GM19468 (cell line): ENCODE measurements around the gene DTNB.

ENCODE experiments used
- ATAC-seq: cut with Tn5 transposase; IDR thresholded peaks from one replicate; pipeline ENCODE4 v1.9.1; 2021; ENCODE audit warnings: mild to moderate bottlenecking, moderate library complexity, moderate number of reproducible peaks; ENCODE audit not compliant: unreplicated experiment; ENCODE audit errors: extremely low read depth

Gene DTNB

GRCh38 chr2:25514043-25514637, 159.2 kb downstream of the DTNB start:
- ATAC-seq = no peak

- no peak for ATAC-seq
These were observed 160.7 kb downstream of the DTNB start for GRCh38 chr2:25512707-25513106.

GRCh38 chr2:25506226-25506625, 167.2 kb downstream of the DTNB start:
- ATAC-seq = no peak

- ATAC-seq = no peak
These were observed 167.8 kb downstream of the DTNB start for GRCh38 chr2:25505622-25506021.

GRCh38 chr2:25505182-25505581, 168.2 kb downstream of the DTNB start:
- ATAC-seq = no peak

GRCh38 chr2:25504266-25504665, 169.1 kb downstream of the DTNB start:
- ATAC-seq = no peak

- no peak for ATAC-seq
These were observed 174.2 kb downstream of the DTNB start for GRCh38 chr2:25499157-25499556.

GRCh38 chr2:25497918-25498407, 175.4 kb downstream of the DTNB start:
- ATAC-seq = no peak

- ATAC-seq = no peak
These were observed 176.0 kb downstream of the DTNB start for GRCh38 chr2:25497229-25497917.

GRCh38 chr2:25494616-25495015, 178.8 kb downstream of the DTNB start:
- ATAC-seq = no peak

- ATAC-seq = no peak
These were observed 180.2 kb downstream of the DTNB start for GRCh38 chr2:25493207-25493606.

- no peak for ATAC-seq
These were observed 180.7 kb downstream of the DTNB start for GRCh38 chr2:25492726-25493125.

GRCh38 chr2:25491966-25492532, 181.3 kb downstream of the DTNB start:
- ATAC-seq = no peak

- ATAC-seq = no peak
These were observed 182.2 kb downstream of the DTNB start for GRCh38 chr2:25491003-25491696.

- no peak for ATAC-seq
These were observed 183.2 kb downstream of the DTNB start for GRCh38 chr2:25490217-25490616.

- no peak for ATAC-seq
These were observed 183.7 kb downstream of the DTNB start for GRCh38 chr2:25489631-25490030.

- no peak for ATAC-seq
These were observed 189.6 kb downstream of the DTNB start for GRCh38 chr2:25483607-25484266.

- ATAC-seq = no peak
These were observed 191.0 kb downstream of the DTNB start for GRCh38 chr2:25482341-25482740.

GRCh38 chr2:25481381-25482300, 191.7 kb downstream of the DTNB start:
- ATAC-seq = no peak
